GM12891 (cell line): ENCODE results near the gene SCFD2.

Source experiments
- SPI1 ChIP-seq: IDR thresholded peaks from 2 replicates; pipeline ENCODE4 v1.6.1; 2011; ENCODE audit warnings: low read depth, low read length, control low read depth
- TAF1 ChIP-seq: IDR thresholded peaks from 2 replicates; pipeline ENCODE4 v1.6.1; 2011; ENCODE audit warnings: low read depth, low read length, control low read depth

DNA sequence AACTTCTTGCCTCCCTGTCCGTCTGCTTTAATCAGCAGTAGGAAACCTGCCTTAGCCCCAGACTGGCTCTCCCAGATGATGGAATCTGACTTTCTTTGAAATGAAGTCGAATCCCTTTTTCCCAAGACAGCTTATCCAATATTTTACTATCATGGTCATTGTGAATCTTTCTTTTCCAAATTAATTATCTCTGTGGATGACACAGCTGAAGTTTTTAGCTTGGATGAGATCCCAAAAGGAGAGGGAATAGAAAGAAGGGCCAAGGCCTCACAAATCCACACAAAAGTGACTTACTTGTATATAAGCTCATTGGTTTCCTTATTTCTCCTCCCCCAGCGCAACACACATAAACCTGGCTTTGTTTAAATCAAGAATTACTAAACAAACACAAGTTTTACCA is 403.1 kb downstream of the SCFD2 start:
- no peak for TF ChIP-seq TAF1
- TF ChIP-seq SPI1: no peak
